ENCODE results near the gene LTA.

The LTA gene, protein sequence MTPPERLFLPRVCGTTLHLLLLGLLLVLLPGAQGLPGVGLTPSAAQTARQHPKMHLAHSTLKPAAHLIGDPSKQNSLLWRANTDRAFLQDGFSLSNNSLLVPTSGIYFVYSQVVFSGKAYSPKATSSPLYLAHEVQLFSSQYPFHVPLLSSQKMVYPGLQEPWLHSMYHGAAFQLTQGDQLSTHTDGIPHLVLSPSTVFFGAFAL

DNA sequence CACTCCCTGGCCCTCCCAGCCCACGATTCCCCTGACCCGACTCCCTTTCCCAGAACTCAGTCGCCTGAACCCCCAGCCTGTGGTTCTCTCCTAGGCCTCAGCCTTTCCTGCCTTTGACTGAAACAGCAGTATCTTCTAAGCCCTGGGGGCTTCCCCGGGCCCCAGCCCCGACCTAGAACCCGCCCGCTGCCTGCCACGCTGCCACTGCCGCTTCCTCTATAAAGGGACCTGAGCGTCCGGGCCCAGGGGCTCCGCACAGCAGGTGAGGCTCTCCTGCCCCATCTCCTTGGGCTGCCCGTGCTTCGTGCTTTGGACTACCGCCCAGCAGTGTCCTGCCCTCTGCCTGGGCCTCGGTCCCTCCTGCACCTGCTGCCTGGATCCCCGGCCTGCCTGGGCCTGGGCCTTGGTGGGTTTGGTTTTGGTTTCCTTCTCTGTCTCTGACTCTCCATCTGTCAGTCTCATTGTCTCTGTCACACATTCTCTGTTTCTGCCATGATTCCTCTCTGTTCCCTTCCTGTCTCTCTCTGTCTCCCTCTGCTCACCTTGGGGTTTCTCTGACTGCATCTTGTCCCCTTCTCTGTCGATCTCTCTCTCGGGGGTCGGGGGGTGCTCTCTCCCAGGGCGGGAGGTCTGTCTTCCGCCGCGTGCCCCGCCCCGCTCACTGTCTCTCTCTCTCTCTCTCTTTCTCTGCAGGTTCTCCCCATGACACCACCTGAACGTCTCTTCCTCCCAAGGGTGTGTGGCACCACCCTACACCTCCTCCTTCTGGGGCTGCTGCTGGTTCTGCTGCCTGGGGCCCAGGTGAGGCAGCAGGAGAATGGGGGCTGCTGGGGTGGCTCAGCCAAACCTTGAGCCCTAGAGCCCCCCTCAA lies at the start of gene LTA:
Gene LTA, plus strand, starts transcription at position 249 of the 871 bp plus-strand sequence. Its CDS starts 454 bp downstream, at position 703.
- DNase-seq, result no peak

DNA sequence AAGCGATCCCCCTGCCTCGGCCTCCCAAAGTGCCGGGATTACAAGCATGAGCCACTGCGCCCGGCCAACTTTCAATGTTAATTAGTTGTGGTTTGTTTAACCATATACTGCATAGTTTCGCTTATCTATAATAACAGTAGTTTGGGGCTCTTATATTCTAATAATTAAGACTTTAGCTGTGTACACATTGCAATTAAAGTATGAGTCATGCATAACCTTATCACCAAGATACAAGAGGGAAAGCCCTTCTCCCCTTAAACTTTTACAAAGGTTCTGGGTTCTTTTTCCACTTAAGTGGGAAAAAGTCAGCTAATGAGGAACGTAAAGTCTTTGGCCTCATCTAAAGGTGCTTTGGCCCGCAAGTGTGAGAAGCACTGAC lies 46.5 kb upstream of the LTA start:
- DNase-seq, result no peak

DNA sequence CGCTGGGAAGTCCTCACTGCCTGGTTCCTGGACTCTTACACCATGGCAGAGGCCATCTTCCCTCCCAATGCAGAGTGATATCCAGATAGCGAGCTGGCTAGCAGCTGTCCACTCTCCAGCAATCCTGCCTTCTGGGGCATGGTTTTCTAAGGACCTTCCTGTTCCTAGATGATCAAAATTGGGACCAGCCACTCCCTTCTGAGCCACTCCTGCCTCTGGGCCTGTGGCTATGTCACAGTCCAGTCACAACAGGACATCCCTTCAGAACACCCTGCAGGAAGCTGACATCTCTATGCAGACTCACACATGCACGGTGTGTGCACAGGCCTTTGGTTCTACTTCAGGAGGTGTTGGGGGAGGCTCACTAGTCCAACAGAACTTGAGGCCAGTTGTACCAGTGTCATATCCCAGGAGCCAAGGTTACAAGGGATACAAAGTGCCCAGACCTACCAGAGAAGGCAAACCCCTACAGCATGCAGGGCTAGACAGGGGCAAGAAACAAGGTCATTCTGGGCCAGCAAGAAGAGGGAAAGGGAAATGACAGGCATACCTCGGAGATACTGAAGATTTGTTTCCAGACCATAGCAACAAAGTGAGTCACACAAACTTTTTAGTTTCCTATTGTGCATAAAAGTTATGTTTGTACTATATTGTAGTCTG lies 46.0 kb upstream of the LTA start:
- DNase-seq, result no peak

DNA sequence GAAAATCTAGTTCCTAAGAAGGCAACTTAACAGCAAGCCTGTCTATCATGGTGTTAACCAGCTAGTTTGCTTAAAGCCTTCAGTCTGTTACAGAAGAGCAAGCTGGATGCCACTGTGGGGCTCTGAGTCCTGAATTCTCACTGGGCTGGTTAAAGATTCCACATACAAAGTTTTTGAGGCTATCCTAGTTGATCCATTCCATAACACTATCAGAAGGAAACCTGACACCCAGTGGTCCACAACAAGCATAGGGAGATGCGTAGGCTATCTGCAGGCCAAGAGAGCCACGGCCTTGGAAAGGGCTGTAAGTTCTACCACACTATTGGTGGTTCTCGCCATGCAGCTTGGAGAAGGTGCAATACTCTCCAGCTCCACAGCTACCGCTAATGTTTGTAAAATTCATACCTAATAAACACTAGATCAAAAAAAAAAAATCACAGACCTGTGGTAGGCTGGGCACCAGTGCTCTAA lies 43.7 kb upstream of the LTA start:
- no peak for DNase-seq

DNA sequence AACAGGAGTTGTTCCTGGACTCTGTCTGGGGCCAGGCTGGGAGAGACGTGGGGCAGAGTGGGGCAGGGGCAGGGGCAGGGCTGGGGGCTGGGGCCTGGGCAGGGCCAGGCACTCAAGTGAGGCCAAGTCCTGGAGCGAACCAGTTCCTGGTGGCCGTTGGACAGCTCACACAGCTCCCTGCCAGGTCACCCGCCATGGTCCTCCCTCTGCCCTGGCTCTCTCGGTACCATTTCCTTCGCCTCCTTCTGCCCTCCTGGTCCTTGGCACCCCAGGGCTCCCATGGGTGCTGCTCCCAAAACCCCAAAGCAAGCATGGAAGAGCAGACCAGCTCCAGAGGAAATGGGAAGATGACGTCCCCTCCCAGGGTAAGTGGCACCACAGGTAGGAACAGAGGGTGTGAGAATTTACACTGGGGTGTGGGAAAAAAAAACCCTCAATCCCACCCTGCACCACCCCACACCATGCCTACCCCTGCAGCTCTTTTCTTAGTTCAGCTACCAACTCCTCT lies 43.2 kb upstream of the LTA start, which contains the start of gene MCCD1:
Gene MCCD1, plus strand, starts transcription at position 142 of the 508 bp plus-strand sequence. Its CDS starts 53 bp downstream, at position 195.
- no peak for DNase-seq

DNA sequence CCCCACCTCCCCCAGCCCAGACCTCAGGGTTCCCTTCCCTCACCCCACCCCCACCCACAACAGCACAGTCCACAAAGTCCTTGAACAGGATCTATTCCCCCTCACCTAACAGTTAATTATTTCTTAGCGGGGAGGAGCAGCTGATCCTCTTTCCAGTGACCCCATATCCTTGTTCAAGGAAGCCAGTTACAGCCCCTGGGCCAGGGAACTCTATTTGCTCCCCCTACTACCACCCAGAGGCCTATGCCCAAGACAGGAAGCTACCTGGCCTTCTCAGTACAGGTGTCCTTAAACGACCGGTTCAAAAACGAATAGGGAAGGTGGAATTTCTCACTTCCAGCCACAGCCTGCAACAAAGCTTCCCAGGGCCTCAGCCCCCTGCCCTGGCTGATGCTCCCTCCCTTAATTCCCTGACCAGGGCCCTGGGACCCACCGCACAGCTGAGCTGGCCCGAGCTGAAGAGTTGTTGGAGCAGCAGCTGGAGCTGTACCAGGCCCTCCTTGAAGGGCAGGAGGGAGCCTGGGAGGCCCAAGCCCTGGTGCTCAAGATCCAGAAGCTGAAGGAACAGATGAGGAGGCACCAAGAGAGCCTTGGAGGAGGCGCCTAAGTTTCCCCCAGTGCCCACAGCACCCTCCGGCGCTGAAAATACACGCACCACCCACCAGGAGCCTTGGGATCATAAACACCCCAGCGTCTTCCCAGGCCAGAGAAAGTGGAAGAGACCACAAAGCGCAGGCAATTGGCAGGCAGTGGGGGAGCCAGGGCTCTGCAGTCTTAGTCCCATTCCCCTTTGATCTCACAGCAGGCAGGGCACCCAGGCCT lies 42.5 kb upstream of the LTA start:
- no peak for DNase-seq

DNA sequence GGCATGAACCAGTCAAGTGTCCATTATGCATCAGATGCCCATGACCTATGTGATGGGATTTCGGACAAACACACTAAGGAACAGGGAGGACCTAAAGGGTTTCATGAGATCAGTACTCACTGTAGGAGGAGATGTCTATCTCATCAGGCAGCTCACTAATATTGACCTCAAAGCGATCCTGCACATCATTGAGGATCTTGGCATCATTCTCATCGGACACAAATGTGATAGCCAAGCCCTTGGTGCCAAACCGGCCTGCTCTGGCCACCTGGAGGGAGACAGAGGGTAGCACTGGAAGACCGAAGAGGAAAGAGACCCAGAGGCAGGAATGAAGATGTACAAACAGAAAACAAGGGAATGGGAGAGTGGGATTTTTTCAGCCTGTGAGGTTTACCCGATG lies 41.4 kb upstream of the LTA start:
- no peak for DNase-seq

DNA sequence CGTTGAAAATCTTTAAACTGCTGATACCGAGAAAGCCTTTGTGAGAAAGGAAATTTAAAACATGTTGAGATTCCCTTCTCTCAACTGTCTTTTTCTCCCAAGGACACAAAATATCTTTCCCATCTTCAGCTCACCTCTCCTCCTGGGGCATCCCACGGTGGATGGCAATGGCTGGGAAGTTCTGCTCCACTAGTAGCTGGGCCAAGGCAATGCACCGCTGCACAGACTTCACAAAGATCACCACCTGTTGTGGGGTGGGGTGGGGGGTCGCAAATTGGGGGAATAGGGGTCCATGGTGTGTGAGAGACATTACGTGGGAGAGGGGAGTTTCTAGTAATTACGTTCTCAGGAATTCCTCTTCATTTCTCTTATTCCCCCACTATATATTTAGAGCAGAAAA lies 40.9 kb upstream of the LTA start:
- DNase-seq, result no peak

DNA sequence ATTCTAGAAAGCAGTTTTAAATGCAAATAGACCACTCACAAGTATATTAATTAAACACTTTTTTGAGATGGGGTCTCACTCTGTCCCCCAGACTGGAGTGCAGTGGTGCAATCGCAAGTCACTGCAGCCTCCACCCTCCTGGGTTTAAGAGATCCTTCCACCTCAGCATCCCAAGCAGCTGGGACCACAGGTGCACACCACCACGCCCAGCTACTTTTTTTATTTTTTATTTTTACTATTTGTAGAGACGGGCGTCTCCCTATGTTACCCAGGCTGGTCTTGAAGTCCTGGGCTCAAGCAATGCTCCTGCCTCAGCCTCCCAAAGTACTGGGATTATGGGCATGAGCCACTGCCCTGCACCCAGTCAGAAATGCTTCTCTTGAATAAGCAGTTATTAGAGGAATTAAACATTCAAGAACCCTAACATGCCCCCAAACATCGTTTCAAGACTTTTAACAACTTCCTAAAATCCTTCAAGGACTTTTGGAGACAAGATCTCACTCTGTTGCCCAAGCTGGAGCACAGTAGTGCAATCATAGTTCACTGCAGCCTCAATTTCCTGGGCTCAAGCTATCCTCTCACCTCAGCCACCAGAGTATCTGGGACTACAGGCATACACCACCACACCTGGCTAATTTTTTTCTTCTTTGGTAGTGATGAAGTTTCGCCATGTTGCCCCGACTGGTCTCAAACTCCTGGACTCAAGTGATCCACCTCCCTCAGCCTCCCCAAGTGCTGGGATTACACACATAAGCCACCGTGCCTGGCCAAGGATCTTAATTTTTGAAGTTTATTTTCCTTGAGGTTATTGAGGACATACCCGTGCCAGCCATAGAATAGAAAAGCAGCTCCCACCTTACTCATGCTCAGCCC lies 40.1 kb upstream of the LTA start:
- no peak for DNase-seq

DNA sequence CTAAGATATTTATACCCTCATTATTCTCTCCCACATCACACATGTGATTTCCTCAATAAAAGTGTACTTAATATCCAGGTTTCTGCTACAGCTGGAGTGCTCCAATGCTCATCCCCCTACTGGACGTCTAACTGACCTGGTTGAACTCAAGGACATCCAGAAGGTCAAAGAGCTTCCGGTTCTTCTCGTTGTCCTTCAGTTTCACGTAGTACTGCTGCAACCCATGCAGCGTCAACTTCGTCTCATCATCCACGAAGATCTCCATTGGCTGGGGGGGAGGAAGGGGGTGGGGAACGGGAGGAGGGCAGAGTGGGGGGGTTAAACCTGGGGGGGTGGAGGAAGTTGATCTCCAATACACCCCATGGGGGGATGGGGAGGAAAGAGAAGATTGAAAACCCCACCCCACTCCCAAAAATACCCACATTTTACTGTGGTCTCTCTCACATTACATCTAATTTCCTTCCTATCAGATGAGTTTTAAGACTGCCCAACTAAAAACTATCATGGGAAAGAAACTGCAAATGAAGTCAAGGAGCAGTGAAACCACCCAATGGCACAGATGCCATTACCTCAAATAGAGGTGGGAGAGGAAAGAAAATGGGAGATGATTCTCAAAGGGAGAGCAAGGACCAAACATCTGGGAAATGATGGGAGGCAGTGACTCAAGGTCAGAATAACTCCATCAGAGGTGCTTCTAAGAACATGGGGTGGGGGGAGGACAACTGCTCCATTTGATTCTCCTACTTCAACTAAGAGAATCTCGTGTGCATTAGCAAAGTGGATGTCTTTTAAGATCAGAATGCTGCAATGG lies 39.2 kb upstream of the LTA start:
- DNase-seq, result no peak

DNA sequence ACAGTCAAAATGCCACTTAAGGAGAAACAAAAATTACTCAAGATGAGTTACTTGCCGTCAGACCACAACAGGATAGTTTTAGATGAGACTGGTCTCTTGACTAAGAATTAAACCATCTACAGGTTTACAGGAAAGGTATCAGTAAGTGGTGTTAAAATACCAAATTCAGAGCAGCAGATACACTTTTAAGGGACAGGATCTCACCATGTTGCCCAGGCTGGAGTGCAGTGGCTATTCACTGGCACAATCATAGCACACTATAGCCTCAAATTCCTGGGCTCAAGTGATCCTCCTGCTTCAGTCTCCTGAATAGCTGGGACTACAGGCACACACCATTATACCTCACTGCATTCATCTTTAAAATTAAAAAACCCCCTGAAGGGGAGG lies 38.6 kb upstream of the LTA start:
- DNase-seq, result no peak

DNA sequence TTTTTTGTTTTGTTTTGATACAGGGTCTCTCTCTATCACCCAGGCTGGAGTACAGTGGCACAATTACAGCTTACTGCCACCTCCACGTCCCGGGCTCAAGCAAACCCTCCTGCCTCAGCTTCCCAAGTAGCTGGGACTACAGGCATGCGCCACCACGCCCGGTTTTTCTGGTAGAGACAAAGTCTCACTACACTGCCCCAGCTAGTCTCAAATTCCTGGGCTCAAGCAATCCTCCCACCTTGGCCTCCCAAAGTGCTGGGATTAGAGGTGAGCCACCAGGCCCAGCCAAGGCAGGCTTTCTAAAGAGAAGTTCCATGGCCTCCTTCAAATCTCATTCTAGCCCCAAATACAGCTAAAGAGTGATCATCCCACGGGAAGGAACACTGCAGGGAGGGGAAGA lies 38.1 kb upstream of the LTA start:
- no peak for DNase-seq

DNA sequence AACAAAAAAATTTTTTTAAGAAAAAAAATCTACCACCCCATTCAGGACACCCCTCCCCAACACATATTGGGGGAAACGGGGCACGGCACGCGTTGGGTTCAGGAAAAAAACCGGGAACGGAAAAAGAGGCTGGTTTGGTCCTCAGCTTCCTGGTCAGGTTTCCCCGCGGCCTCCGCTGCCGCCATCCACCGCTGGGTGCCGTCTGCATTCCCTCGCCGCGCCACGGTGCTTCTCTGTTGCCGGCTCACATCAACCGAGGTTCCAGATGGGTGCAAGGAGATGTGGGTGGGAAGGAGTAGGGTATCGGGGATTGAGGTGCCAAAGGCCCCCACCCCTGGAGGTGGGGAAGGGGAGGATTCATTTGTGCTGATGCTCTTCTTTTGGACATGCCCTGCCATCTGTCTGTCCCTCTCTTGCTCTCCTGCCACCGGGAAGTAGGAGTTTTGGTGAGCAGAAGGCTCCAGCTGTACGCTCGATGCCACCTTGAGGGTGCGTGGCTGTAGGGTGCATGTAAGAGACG lies 37.5 kb upstream of the LTA start:
- DNase-seq, result no peak

DNA sequence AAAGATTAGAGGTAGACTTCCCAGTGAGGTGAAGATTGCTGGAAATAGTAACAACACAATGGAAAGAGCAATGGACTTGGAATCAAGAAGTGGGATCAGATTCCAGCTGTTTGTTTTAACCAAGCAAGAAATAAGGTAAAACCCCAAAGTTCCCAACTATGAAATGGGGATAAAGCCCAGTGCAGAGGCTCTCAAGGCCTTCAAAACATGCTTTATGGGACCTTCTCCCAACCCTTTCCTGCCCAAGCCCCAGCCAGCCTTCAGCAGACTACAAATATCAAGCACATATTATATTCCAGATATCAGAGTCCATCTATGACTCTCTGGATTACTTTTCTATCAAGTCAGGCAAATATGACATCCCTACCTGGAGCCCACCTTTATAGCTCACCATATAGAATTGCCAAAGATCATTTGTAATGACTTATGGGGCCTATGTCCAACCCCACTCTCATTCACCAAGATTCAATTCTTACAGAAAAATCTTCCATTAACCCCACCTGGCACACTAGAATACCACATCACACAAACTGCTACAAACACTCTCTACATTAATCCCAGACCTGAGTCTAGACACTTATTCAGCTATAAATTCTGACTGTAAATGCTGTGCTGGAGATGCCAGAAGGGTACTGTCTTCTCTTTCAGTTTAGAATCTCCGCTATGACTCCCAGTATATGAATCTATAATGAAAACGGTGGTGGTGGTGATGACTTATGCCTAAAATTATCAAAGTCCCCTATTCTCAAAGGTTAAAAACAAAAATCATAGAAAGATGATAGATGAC lies 36.4 kb upstream of the LTA start:
- no peak for DNase-seq

DNA sequence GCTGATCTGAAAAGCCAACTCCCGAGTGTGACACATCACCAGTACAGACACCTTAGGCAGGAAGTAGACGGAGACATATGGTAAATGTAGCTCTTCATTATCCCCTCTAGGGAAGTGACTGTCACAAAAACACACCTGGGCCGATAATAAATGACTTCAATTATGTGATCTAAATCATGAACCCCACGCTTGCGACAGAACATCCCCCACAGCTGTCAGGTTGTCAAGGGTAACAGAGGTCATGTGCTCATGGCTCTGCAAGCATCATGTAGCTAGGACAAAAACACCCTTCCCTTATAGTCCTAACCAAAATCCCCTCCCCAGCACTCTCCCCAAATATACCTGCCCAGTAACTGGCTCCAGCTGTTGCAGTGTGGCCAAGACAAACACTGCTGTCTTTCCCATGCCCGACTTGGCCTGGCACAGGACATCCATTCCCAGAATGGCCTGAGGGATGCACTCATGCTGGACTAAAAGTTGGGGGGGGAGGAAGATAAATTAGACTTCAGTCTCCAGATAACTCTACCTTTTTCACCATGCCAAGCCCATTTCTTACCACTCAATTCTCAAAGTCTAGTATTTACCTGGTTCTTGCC lies 33.2 kb upstream of the LTA start:
- no peak for DNase-seq

DNA sequence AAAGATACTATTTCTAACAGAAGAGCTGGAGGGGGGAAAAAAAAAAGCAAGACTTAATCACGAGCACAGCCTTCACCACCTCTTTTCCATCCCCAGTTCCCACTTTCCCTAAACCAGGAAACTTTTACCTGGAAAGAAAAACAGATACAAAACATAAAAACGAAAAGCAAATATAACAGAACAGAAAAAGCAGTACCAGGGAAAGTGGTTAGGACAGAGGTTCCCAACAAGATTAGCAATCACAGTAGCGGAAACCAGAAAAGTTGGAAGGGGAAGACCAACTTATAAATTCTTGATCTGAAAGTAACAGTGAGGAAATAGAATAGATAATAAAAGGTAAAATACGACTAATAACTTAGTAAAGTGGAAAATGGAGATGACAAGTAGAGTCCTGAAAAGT lies 31.4 kb upstream of the LTA start:
- DNase-seq, result no peak

DNA sequence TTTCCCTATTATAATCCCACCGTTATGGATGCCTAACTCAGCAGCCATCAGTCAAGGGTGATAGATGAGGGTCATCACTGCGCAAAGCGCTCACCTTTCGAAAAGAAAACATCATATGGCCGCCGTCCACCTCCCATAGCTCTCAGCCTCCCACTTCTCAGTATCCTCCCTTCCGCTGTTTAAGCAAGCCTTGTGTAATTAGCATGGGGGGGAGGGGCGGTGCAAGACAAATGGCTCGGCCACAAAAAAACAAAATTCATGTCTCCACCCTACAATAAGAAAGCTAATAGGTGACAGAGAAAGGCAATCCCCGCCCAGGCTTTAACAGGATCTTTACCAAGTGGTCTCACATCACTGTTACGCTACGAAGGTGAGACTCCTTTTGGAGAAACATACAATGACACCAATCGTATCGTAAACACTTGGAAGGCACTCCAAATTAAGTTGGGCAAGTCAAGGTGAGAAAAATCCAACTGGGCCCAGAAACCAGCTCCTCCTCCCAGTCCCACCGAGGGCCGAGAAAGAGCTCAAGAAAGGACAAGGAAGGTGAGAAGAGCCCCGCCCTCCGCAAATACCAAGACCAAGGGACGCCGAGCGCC lies 30.9 kb upstream of the LTA start:
- peak; percentile 78 for DNase-seq

DNA sequence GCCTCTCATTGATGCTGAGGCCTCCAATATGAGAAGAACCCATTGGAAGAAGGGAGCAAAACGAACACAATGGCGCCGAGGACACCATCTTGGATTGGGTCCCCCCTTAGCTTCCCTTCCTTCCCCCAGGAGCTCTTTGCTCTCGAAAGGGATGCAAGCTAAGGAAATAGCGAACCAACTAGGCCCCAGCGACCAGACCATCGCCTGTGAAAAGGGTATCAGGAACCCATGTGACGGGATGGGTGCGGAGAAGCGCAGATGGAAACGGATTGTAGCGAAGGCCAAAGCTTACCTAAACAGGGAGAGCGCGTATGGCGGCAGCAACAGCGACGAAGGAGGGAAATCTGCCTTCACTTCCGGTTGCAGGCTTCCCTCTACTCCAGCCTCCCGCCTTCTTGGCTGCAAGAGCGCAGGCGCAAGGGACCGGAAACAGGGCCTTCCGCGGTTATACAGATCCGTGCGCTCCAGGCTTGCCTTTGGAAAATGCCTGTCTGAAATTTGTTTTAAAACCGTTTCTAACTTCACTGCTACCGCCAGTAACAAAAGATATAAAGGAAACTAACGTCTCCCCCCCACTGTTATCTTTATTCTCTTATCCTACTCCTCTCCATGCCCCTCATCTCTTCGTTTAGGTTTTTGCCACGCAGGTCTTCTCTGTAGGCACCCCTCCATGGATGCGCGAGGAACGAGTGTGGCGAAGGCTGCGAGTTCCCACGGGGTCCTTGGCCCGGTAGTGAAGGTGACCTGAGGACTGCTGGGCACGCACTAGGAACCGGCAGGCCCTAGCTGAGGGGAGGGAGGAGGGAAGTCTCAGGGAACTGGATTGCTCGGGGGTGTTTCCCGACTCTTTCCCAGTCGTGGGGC lies 30.2 kb upstream of the LTA start, which contains the start of gene DDX39B:
Gene DDX39B, minus strand, starts transcription at position 346 of the 864 bp plus-strand sequence. CDS start 1,471 bp downstream, outside the sequence.
- DNase-seq, result peak; percentile 99
